Muscle of leg (tissue), 11 donors: Measurements from ENCODE around the gene SSU72. TPM values are rescaled to one million over a fixed set of nuclear protein-coding genes. Genes with fewer than 3 reads are reported as not detected.
"Not testable (repeated sequence)": the region's sequence is repeated elsewhere in the genome, so short reads cannot be mapped to it uniquely, and the experiment has no call there.

Experiments used
- DNase-seq: peaks from one replicate; pipeline ENCODE4 v3.0.0; 2013
- H3K27ac ChIP-seq: one replicate; pipeline ENCODE4 v1.5.1; 2013; ENCODE audit warnings: mild to moderate bottlenecking, low read length, control low read depth
- H3K27me3 ChIP-seq: one replicate; pipeline ENCODE4 v1.6.1; 2013; ENCODE audit warnings: low read length; ENCODE audit not compliant: control insufficient read depth, insufficient read depth
- H3K36me3 ChIP-seq: one replicate; pipeline ENCODE4 v1.6.1; 2013; ENCODE audit warnings: low read length; ENCODE audit not compliant: control insufficient read depth, insufficient read depth
- H3K4me1 ChIP-seq: one replicate; pipeline ENCODE4 v1.6.1; 2013; ENCODE audit warnings: low read length; ENCODE audit not compliant: control insufficient read depth, insufficient read depth
- H3K4me3 ChIP-seq: one replicate; pipeline ENCODE4 v1.5.1; 2013; ENCODE audit warnings: low read length, control low read depth
- H3K9me3 ChIP-seq: replicated peaks from 2 replicates; pipeline ENCODE4 v1.6.1; 2013; ENCODE audit warnings: low read depth, low read length; ENCODE audit not compliant: control insufficient read depth
- WGBS: methylation state at CpG from one replicate; pipeline ENCODE4 v1.1.5; 2013; ENCODE audit warnings: missing lambda C conversion rate; ENCODE audit not compliant: insufficient coverage; 5-methylcytosine and 5-hydroxymethylcytosine counted together
- polyA plus RNA-seq, 8 donors: library from polyadenylated mRNA; unstranded; fragments of 120-200 nt; gene quantifications; one replicate each; pipeline versions ENCODE4 v1.2.1 to v1.2.3, GENCODE V29; 2013; ENCODE audit warnings: inconsistent platforms in 1 of 8, low replicate concordance in 1 of 8; ENCODE audit not compliant: insufficient read length in 8 of 8, insufficient read depth in 1 of 8
- total RNA-seq: library from RNA; stranded (reverse); fragments of 120-200 nt; gene quantifications from one replicate; pipeline ENCODE4 v1.2.4, GENCODE V29; 2013

Gene SSU72
- total and polyA plus RNA-seq, 9 donors, result 38.0 to 106 (median 92.1) TPM

GRCh38 chr1:1560178-1560577 is 14.5 kb downstream of the SSU72 start:
- peaks cover 52% of the 10 kb centered on the region for H3K36me3 ChIP-seq
- H3K4me3 ChIP-seq, result no peak overlapping the region
- no peaks in the 10 kb centered on the region for H3K4me1 ChIP-seq
- no peak for DNase-seq
- no peaks in the 10 kb centered on the region for H3K27me3 ChIP-seq
- H3K27ac ChIP-seq, result no peak overlapping the region
- no peaks in the 10 kb centered on the region for H3K9me3 ChIP-seq
- WGBS, result 81% methylated on average over 6 of the region's 9 CpGs

GRCh38 chr1:1559066-1559465 is 15.6 kb downstream of the SSU72 start:
- Histone ChIP-seq H3K4me1 (no peaks in the 10 kb centered on the region), H3K4me3 (no peak overlapping the region), H3K27me3 (no peaks in the 10 kb centered on the region), H3K27ac (no peak overlapping the region), H3K36me3 (peaks cover 44% of the 10 kb centered on the region), H3K9me3 (no peaks in the 10 kb centered on the region)
- WGBS, result 79% methylated on average over 17 of the region's 17 CpGs
- DNase-seq, result no peak

- Histone ChIP-seq H3K4me1 (no peaks in the 10 kb centered on the region), H3K9me3 (no peaks in the 10 kb centered on the region), H3K27ac (no peak overlapping the region), H3K4me3 (no peak overlapping the region), H3K27me3 (no peaks in the 10 kb centered on the region), H3K36me3 (peaks cover 42% of the 10 kb centered on the region)
- 56% methylated on average over 4 of the region's 4 CpGs for WGBS
- no peak for DNase-seq
Observed at GRCh38 chr1:1558591-1558990, 16.1 kb downstream of the SSU72 start.

GRCh38 chr1:1557688-1558087 is 17.0 kb downstream of the SSU72 start:
- H3K36me3 ChIP-seq, result peaks cover 34% of the 10 kb centered on the region
- H3K4me3 ChIP-seq, DNase-seq, H3K4me1 ChIP-seq, H3K27ac ChIP-seq, H3K9me3 ChIP-seq, H3K27me3 ChIP-seq: not testable (repeated sequence)
- WGBS, result 97% methylated on average over 6 of the region's 7 CpGs

- peaks cover 27% of the 10 kb centered on the region for H3K36me3 ChIP-seq
- WGBS, result 94% methylated on average over 8 of the region's 11 CpGs
- H3K4me3 ChIP-seq, H3K9me3 ChIP-seq, DNase-seq, H3K27me3 ChIP-seq, H3K4me1 ChIP-seq, H3K27ac ChIP-seq: not testable (repeated sequence)
Observed at GRCh38 chr1:1556961-1557360, 17.7 kb downstream of the SSU72 start.

- 87% methylated on average over 5 of the region's 6 CpGs for WGBS
- no peak for DNase-seq
- H3K9me3 ChIP-seq, result no peaks in the 10 kb centered on the region
- no peak overlapping the region for H3K4me3 ChIP-seq
- no peak overlapping the region for H3K27ac ChIP-seq
- no peaks in the 10 kb centered on the region for H3K4me1 ChIP-seq
- H3K27me3 ChIP-seq, result no peaks in the 10 kb centered on the region
- H3K36me3 ChIP-seq, result peaks cover 22% of the 10 kb centered on the region
Observed at GRCh38 chr1:1556505-1556904, 18.2 kb downstream of the SSU72 start.

- H3K4me1 ChIP-seq, result peaks cover 10% of the 10 kb centered on the region
- H3K9me3 ChIP-seq, result no peaks in the 10 kb centered on the region
- H3K27me3 ChIP-seq, result no peaks in the 10 kb centered on the region
- H3K4me3 ChIP-seq, result no peak overlapping the region
- DNase-seq, result no peak
- peaks cover 11% of the 10 kb centered on the region for H3K36me3 ChIP-seq
- no peak overlapping the region for H3K27ac ChIP-seq
- WGBS, result 50% methylated on average over 20 of the region's 31 CpGs
Observed at GRCh38 chr1:1554926-1555915, 19.4 kb downstream of the SSU72 start.

- Histone ChIP-seq H3K27ac (no peak overlapping the region), H3K4me3 (no peak overlapping the region), H3K27me3 (no peaks in the 10 kb centered on the region), H3K9me3 (no peaks in the 10 kb centered on the region), H3K4me1 (peaks cover 13% of the 10 kb centered on the region), H3K36me3 (peaks cover 7% of the 10 kb centered on the region)
- DNase-seq, result no peak
- WGBS, result 77% methylated on average over 13 of the region's 13 CpGs
Observed at GRCh38 chr1:1554550-1554925, 20.1 kb downstream of the SSU72 start.

- Histone ChIP-seq H3K9me3 (no peaks in the 10 kb centered on the region), H3K4me3 (no peak overlapping the region), H3K36me3 (peaks cover 7% of the 10 kb centered on the region), H3K27ac (no peak overlapping the region), H3K4me1 (peaks cover 13% of the 10 kb centered on the region), H3K27me3 (no peaks in the 10 kb centered on the region)
- DNase-seq, result no peak
- 87% methylated on average over 35 of the region's 35 CpGs for WGBS
Observed at GRCh38 chr1:1553821-1554494, 20.7 kb downstream of the SSU72 start.

GRCh38 chr1:1552263-1552639 is 22.4 kb downstream of the SSU72 start:
- Histone ChIP-seq H3K27ac (no peak overlapping the region), H3K27me3 (no peaks in the 10 kb centered on the region), H3K4me3 (no peak overlapping the region), H3K9me3 (no peaks in the 10 kb centered on the region), H3K36me3 (peaks cover 7% of the 10 kb centered on the region), H3K4me1 (peaks cover 13% of the 10 kb centered on the region)
- WGBS, result 75% methylated on average over 8 of the region's 10 CpGs
- no peak for DNase-seq
